PC-3 (cell line): ENCODE measurements around the gene A4GNT. TPM values are rescaled to one million over a fixed set of nuclear protein-coding genes. Genes with fewer than 3 reads are reported as not detected.

ENCODE experiments used
- ATAC-seq: fragments of 200-7000 bp; cut with Tn5 transposase; 2 replicates; pipeline ENCODE4 v1.9.1; 2020; ENCODE audit warnings: mild to moderate bottlenecking, moderate library complexity
- BruUV-seq: library from RNA; stranded (reverse); fragments of 400-500 nt; replicated peaks from 2 replicates; lab custom pipeline; 2021; lab: Mats Ljungman, UMichigan
- CTCF ChIA-PET: fragments of 300-600 bp; sonication (Branson Sonifier 250); formaldehyde crosslinking; loops from one replicate; lab custom pipeline; 2022; ENCODE audit warnings: antibody characterized with exemption; lab: Charles Lee
- POLR2A ChIA-PET: fragments of 300-600 bp; sonication (Branson Sonifier 250); formaldehyde crosslinking; loops from one replicate; lab custom pipeline; 2022; ENCODE audit warnings: antibody characterized with exemption; ENCODE audit not compliant: unreplicated experiment; lab: Charles Lee
- DNase-seq: peaks from one replicate; pipeline ENCODE4 v3.0.0-alpha.2; 2015
- H2AFZ ChIP-seq: fragments of 300-600 bp; sonication (generic); 2 replicates; pipeline ENCODE4 v1.6.0; 2016; ENCODE audit warnings: antibody characterized with exemption, low read length
- H3F3A ChIP-seq: fragments of 300-600 bp; sonication (generic); one replicate; pipeline ENCODE4 v1.6.0; 2017; ENCODE audit warnings: antibody characterized with exemption, low read length, control low read depth, mild to moderate bottlenecking; ENCODE audit not compliant: unreplicated experiment
- H3K27ac ChIP-seq: fragments of 300-600 bp; sonication (generic); 2 replicates; pipeline ENCODE4 v1.5.1; 2016; ENCODE audit warnings: mild to moderate bottlenecking, low read length
- H3K27me3 ChIP-seq: fragments of 300-600 bp; sonication (generic); 2 replicates; pipeline ENCODE4 v1.6.1; 2016; ENCODE audit warnings: low read length, mixed read lengths
- H3K36me3 ChIP-seq: fragments of 300-600 bp; sonication (generic); 2 replicates; pipeline ENCODE4 v1.6.1; 2016; ENCODE audit warnings: low read depth, mixed run types, low read length, mixed read lengths
- H3K4me1 ChIP-seq: fragments of 300-600 bp; sonication (generic); 2 replicates; pipeline ENCODE4 v1.5.1; 2016; ENCODE audit warnings: low read length; ENCODE audit not compliant: insufficient read depth
- H3K4me2 ChIP-seq: fragments of 300-600 bp; sonication (generic); 2 replicates; pipeline ENCODE4 v1.6.0; 2016; ENCODE audit warnings: low read length
- H3K4me3 ChIP-seq: fragments of 300-600 bp; sonication (generic); 2 replicates; pipeline ENCODE4 v1.5.1; 2016; ENCODE audit warnings: mild to moderate bottlenecking, low read length, mixed read lengths
- H3K79me2 ChIP-seq: fragments of 300-600 bp; sonication (generic); 2 replicates; pipeline ENCODE4 v1.6.1; 2017; ENCODE audit warnings: low read length, mixed read lengths
- H3K9ac ChIP-seq: fragments of 300-600 bp; sonication (generic); 2 replicates; pipeline ENCODE4 v1.6.0; 2016; ENCODE audit warnings: mild to moderate bottlenecking, low read length
- H3K9me2 ChIP-seq: fragments of 300-600 bp; sonication (generic); replicated peaks from 2 replicates; pipeline ENCODE4 v1.6.1; 2016; ENCODE audit warnings: mixed run types, low read length, mixed read lengths
- H3K9me3 ChIP-seq: fragments of 300-600 bp; sonication (generic); 2 replicates; pipeline ENCODE4 v1.6.1; 2016; ENCODE audit warnings: low read length, mixed read lengths
- H4K20me1 ChIP-seq: fragments of 300-600 bp; sonication (generic); 2 replicates; pipeline ENCODE4 v1.6.1; 2016; ENCODE audit warnings: low read length, mixed read lengths
- EZH2 ChIP-seq: fragments of 300-600 bp; sonication (generic); IDR thresholded peaks from one replicate; pipeline ENCODE4 v1.6.1; 2017; ENCODE audit warnings: antibody characterized with exemption, mild to moderate bottlenecking, low read length; ENCODE audit not compliant: unreplicated experiment
- EZH2phosphoT487 ChIP-seq: fragments of 300-600 bp; sonication (generic); IDR thresholded peaks from 2 replicates; pipeline ENCODE4 v1.6.1; 2018; ENCODE audit warnings: mild to moderate bottlenecking, antibody characterized with exemption, low read length, borderline replicate concordance
- intact Hi-C: fragments of 100-400 bp; cut with micrococcal nuclease; formaldehyde crosslinking; loops from 2 replicates; pipeline ENCODE4 v1.9.0; 2023
- total RNA-seq: library from RNA; depleted of rRNA; stranded (reverse); fragments of >200 nt; gene quantifications from 2 replicates; pipeline ENCODE4 v1.2.3, GENCODE V29; 2014
- TF ChIP-seq, protein P1 (sequence below): fragments of 300-600 bp; sonication (generic); conservative IDR thresholded peaks from 2 replicates; pipeline ENCODE4 v1.5.1; 2017; ENCODE audit warnings: antibody characterized with exemption, low read depth, mild to moderate bottlenecking, low read length

Gene A4GNT
- total RNA-seq, 1 experiment from 2014 or later: not detected

GRCh38 chr3:138174421-138175131, 42.4 kb upstream of the A4GNT start, which contains the start of gene DBR1:
DBR1 (minus strand) TSS chr3:138174921; CDS start chr3:138174795, 126 bp downstream.
- Histone ChIP-seq H3K27ac (peak within 1 kb of the TSS; percentile 61), H3K4me1 (0 out of 2 replicates have a peak, but pooled peaks cover 5% of the 10 kb centered on the region), H3F3A (no peaks in the 10 kb centered on the region), H3K36me3 (no peaks in the 10 kb centered on the region), H3K4me3 (peak within 1 kb of the TSS; percentile 73), H3K79me2 (peaks cover 32% of the 10 kb centered on the region), H3K27me3 (no peaks in the 10 kb centered on the region), H3K4me2 (peak within 1 kb of the TSS; percentile 79), H2AFZ (peak within 1 kb of the TSS; percentile 95), H3K9me2 (no peaks in the 10 kb centered on the region), H3K9me3 (no peaks in the 10 kb centered on the region), H3K9ac (peak within 1 kb of the TSS; percentile 91), H4K20me1 (no peaks in the 10 kb centered on the region)
- CTCF ChIA-PET: interaction anchor here (0.8 kb wide), 1 partner anchor 173 kb away, joined by 4 read pairs; no protein-coding TSS in a partner anchor
- DNase-seq (peak; percentile 83), ATAC-seq (peak; percentile 93)
- TSS peak; percentile 85 for BruUV-seq
- TF ChIP-seq EZH2 (no peak), EZH2phosphoT487 (no peak)
- TF ChIP-seq, protein P1, sequence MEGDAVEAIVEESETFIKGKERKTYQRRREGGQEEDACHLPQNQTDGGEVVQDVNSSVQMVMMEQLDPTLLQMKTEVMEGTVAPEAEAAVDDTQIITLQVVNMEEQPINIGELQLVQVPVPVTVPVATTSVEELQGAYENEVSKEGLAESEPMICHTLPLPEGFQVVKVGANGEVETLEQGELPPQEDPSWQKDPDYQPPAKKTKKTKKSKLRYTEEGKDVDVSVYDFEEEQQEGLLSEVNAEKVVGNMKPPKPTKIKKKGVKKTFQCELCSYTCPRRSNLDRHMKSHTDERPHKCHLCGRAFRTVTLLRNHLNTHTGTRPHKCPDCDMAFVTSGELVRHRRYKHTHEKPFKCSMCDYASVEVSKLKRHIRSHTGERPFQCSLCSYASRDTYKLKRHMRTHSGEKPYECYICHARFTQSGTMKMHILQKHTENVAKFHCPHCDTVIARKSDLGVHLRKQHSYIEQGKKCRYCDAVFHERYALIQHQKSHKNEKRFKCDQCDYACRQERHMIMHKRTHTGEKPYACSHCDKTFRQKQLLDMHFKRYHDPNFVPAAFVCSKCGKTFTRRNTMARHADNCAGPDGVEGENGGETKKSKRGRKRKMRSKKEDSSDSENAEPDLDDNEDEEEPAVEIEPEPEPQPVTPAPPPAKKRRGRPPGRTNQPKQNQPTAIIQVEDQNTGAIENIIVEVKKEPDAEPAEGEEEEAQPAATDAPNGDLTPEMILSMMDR: no peak
- intact Hi-C loops: loop anchor here (5.0 kb wide), 1 partner anchor 173 kb away; the partner anchor contains the start of gene MRAS
- POLR2A ChIA-PET: interaction anchor here (0.6 to 1.1 kb wide), 4 partner anchors 24 to 149 kb away, joined by 3 to 16 read pairs (median 8); no protein-coding TSS in a partner anchor

- ATAC-seq: peak; percentile 14
- Histone ChIP-seq H3K27ac (peak overlapping the region; percentile 61; the same call in 1 of the 2 replicates), H3K4me2 (peak overlapping the region; percentile 79), H3K36me3 (no peaks in the 10 kb centered on the region), H3K9me2 (no peaks in the 10 kb centered on the region), H4K20me1 (no peaks in the 10 kb centered on the region), H3K79me2 (peaks cover 32% of the 10 kb centered on the region), H3K9me3 (no peaks in the 10 kb centered on the region), H3K9ac (peak overlapping the region; percentile 91), H3K4me3 (peak overlapping the region; percentile 73), H2AFZ (peak overlapping the region; percentile 95), H3F3A (no peaks in the 10 kb centered on the region), H3K4me1 (0 out of 2 replicates have a peak, but pooled peaks cover 5% of the 10 kb centered on the region), H3K27me3 (no peaks in the 10 kb centered on the region)
- DNase-seq: no peak
- ChIA-PET CTCF (interaction anchor here (0.8 kb wide), 1 partner anchor 174 kb away, joined by 4 read pairs; no protein-coding TSS in a partner anchor), POLR2A (interaction anchor here (0.6 to 1.1 kb wide), 3 partner anchors 24 to 753 kb away, joined by 6 to 16 read pairs (median 10); no protein-coding TSS in a partner anchor)
- TSS peak; percentile 45 for BruUV-seq
- intact Hi-C loops: loop anchor here (5.0 kb wide), 1 partner anchor 173 kb away; the partner anchor contains the start of gene MRAS
- TF ChIP-seq EZH2phosphoT487 (no peak), EZH2 (no peak)
- TF ChIP-seq, protein P1: no peak
Observed at GRCh38 chr3:138173769-138174420, 41.7 kb upstream of the A4GNT start.
